Upper lobe of left lung (tissue), 6 donors: ENCODE results near the gene CMTM4. TPM values are rescaled to one million over a fixed set of nuclear protein-coding genes. Genes with fewer than 3 reads are reported as not detected.
"Not testable (repeated sequence)": the region's sequence is repeated elsewhere in the genome, so short reads cannot be mapped to it uniquely, and the experiment has no call there.

Source experiments
- ATAC-seq, 2 donors: fragments of 200-7000 bp; cut with Tn5 transposase; one replicate each; pipeline ENCODE4 v1.9.1; 2022; ENCODE audit warnings: mild to moderate bottlenecking in 2 of 2, moderate library complexity in 2 of 2; ENCODE audit not compliant: low FRiP score in 2 of 2
- DNase-seq, 2 donors: peaks; one replicate each; pipeline ENCODE4 v3.0.0-alpha.2; 2019 to 2020
- H3K27ac ChIP-seq, 4 donors: fragments of 200-600 bp; sonication (generic); one replicate each; pipeline ENCODE4 v1.5.1; 2016 to 2019
- H3K27me3 ChIP-seq, 4 donors: fragments of 200-600 bp; sonication (generic); one replicate each; pipeline ENCODE4 v1.5.1; 2017 to 2019
- H3K36me3 ChIP-seq, 4 donors: fragments of 200-600 bp; sonication (generic); one replicate each; pipeline ENCODE4 v1.5.1; 2016 to 2019
- H3K4me1 ChIP-seq, 4 donors: fragments of 200-600 bp; sonication (generic); one replicate each; pipeline ENCODE4 v1.5.1; 2018 to 2019
- H3K4me3 ChIP-seq, 4 donors: fragments of 200-600 bp; sonication (generic); one replicate each; pipeline ENCODE4 v1.5.1; 2017 to 2019; ENCODE audit warnings: mild to moderate bottlenecking in 2 of 4, moderate library complexity in 1 of 4
- H3K9me3 ChIP-seq, 4 donors: fragments of 200-600 bp; sonication (generic); one replicate each; pipeline ENCODE4 v1.5.1; 2018 to 2019
- CTCF ChIP-seq, 6 experiments: fragments of 450-650 bp in 4 of 6; fragments of 200-600 bp in 2 of 6; sonication (generic) in 2 of 6; IDR thresholded peaks; one replicate each; pipeline ENCODE4 v1.5.1; 2016 to 2019; ENCODE audit warnings: antibody characterized with exemption in 6 of 6
- EP300 ChIP-seq, 4 donors: sonication (generic); formaldehyde crosslinking; IDR thresholded peaks; one replicate each; pipeline ENCODE4 v1.5.1; 2017; ENCODE audit warnings: antibody characterized with exemption in 4 of 4, control low read depth in 2 of 4
- POLR2A ChIP-seq, 4 donors: fragments of 450-650 bp; IDR thresholded peaks; one replicate each; pipeline ENCODE4 v1.5.1; 2016 to 2017; ENCODE audit warnings: antibody characterized with exemption in 4 of 4, mild to moderate bottlenecking in 2 of 4
- POLR2AphosphoS5 ChIP-seq, 2 donors: sonication (generic); formaldehyde crosslinking; IDR thresholded peaks; one replicate each; pipeline ENCODE4 v1.5.1; 2017; ENCODE audit warnings: antibody characterized with exemption in 2 of 2
- WGBS, 2 donors: methylation state at CpG; one replicate each; pipeline ENCODE4 v1.1.5; 2017 to 2018; 5-methylcytosine and 5-hydroxymethylcytosine counted together
- total RNA-seq, 6 donors: library from RNA; depleted of rRNA in 4 of 6; stranded (reverse); fragments of >200 nt in 4 of 6; gene quantifications; one replicate each; pipeline versions ENCODE4 v1.1.0 to v1.2.1, GENCODE V29; 2016 to 2021
- donor health status: DM: no; HTN: no; CAD: no; lungs with moderate emphysema.
- donor health status: DM: no; HTN: yes; CAD: no; lungs with severe emphysema.

The CMTM4 gene
- total RNA-seq, 6 donors from 2014 or later: 35.6 to 82.1 (median 55.1) TPM

- Histone ChIP-seq H3K27me3 (no peaks in the 10 kb centered on the region), H3K9me3 (no peaks in the 10 kb centered on the region), H3K36me3 (no peaks in the 10 kb centered on the region), H3K4me1 (peaks cover 0 to 10% (median 0%) of the 10 kb centered on the region in 4 donors), H3K27ac (no peak overlapping the region), H3K4me3 (no peak overlapping the region)
- ATAC-seq (no peak), DNase-seq (no peak)
- 96 to 97% methylated on average over 7 to 9 of the region's 9 CpGs for WGBS, 2 donors
- TF ChIP-seq EP300 (IDR thresholded peaks at IDR 0.05) (no peak), POLR2AphosphoS5 (IDR thresholded peaks at IDR 0.05) (no peak), CTCF (IDR thresholded peaks at IDR 0.05) (no peak), POLR2A (IDR thresholded peaks at IDR 0.05) (no peak)
Observed at GRCh38 chr16:66687906-66688625, 8.5 kb downstream of the CMTM4 start.

- DNase-seq, H3K9me3 ChIP-seq, H3K36me3 ChIP-seq, H3K27ac ChIP-seq, H3K4me1 ChIP-seq, ATAC-seq, H3K4me3 ChIP-seq, H3K27me3 ChIP-seq: not testable (repeated sequence)
- 93 to 96% methylated on average over 14 of the region's 14 CpGs for WGBS, 2 donors
Observed at GRCh38 chr16:66685501-66686115, 10.9 kb downstream of the CMTM4 start.

DNA sequence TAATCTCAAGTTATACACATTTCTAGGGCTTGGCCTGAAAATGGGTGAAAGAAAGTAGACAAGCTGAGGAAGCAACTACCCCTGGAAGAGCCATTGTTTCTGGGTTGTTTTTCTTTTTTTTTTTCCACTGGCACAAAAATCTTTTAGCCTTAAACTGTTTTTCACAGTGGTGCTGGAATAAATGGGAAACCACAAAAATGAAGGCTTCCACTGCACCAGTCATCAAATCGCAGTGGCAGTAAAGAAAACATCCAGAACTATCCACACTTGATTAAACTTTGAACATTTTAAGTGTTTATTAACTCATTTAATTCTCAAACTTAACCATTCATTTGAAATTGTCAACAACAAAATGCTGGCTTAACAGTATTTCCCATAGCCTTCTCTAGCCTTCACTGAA is 14.3 kb downstream of the CMTM4 start:
- H3K4me3 ChIP-seq: no peak overlapping the region
- no peaks in the 10 kb centered on the region for H3K4me1 ChIP-seq
- H3K36me3 ChIP-seq: peaks cover 0 to 11% (median 0%) of the 10 kb centered on the region in 4 donors
- no peak for TF ChIP-seq POLR2AphosphoS5 (IDR thresholded peaks at IDR 0.05)
- no peak for TF ChIP-seq POLR2A (IDR thresholded peaks at IDR 0.05)
- no peak for TF ChIP-seq EP300 (IDR thresholded peaks at IDR 0.05)
- TF ChIP-seq CTCF (IDR thresholded peaks at IDR 0.05): no peak
- WGBS, 2 donors: 63 to 65% methylated on average over 1 of the region's 1 CpG
- H3K9me3 ChIP-seq: no peaks in the 10 kb centered on the region
- no peak overlapping the region for H3K27ac ChIP-seq
- DNase-seq (no peak), ATAC-seq (no peak)
- no peaks in the 10 kb centered on the region for H3K27me3 ChIP-seq

GRCh38 chr16:66681676-66682075 is 14.9 kb downstream of the CMTM4 start:
- no peak for ATAC-seq

GRCh38 chr16:66678337-66678736 is 18.2 kb downstream of the CMTM4 start:
- Histone ChIP-seq H3K27me3 (no peaks in the 10 kb centered on the region), H3K36me3 (peaks cover 0 to 11% (median 0%) of the 10 kb centered on the region in 4 donors), H3K27ac (no peak overlapping the region), H3K9me3 (no peaks in the 10 kb centered on the region), H3K4me3 (no peak overlapping the region), H3K4me1 (no peaks in the 10 kb centered on the region)
- no peak for DNase-seq
- no peak for TF ChIP-seq EP300 (IDR thresholded peaks at IDR 0.05)
- TF ChIP-seq CTCF (IDR thresholded peaks at IDR 0.05): no peak
- no peak for TF ChIP-seq POLR2A (IDR thresholded peaks at IDR 0.05)
- no peak for TF ChIP-seq POLR2AphosphoS5 (IDR thresholded peaks at IDR 0.05)
- 90% methylated on average over 2 of the region's 2 CpGs for WGBS, 2 donors
- ATAC-seq: no peak

More at GRCh38 chr16:66681676-66682075, 14.9 kb downstream of the CMTM4 start:
- Histone ChIP-seq H3K27ac (no peak overlapping the region), H3K36me3 (peaks cover 0 to 11% (median 0%) of the 10 kb centered on the region in 4 donors), H3K27me3 (no peaks in the 10 kb centered on the region), H3K4me1 (no peaks in the 10 kb centered on the region), H3K4me3 (no peak overlapping the region), H3K9me3 (no peaks in the 10 kb centered on the region)
- no peak for DNase-seq
- no peak for TF ChIP-seq POLR2A (IDR thresholded peaks at IDR 0.05)
- TF ChIP-seq CTCF (IDR thresholded peaks at IDR 0.05): no peak
- TF ChIP-seq EP300 (IDR thresholded peaks at IDR 0.05): no peak
- no peak for TF ChIP-seq POLR2AphosphoS5 (IDR thresholded peaks at IDR 0.05)
- WGBS, 2 donors: 79 to 97% methylated on average over 4 of the region's 4 CpGs
